Stimulated activated CD4-positive, alpha-beta T cell treated with anti-CD3 and anti-CD28 coated beads, Interleukin-1b, Interleukin-23, amount 100 ng/mL, for 4 hours (primary cell): ENCODE results near the gene AKT3.

Experiments used
- DNase-seq, 2 donors: peaks; one replicate each; pipeline ENCODE4 v3.0.0-alpha.2; 2020; ENCODE audit warnings: low read depth in 2 of 2

The AKT3 gene

DNA sequence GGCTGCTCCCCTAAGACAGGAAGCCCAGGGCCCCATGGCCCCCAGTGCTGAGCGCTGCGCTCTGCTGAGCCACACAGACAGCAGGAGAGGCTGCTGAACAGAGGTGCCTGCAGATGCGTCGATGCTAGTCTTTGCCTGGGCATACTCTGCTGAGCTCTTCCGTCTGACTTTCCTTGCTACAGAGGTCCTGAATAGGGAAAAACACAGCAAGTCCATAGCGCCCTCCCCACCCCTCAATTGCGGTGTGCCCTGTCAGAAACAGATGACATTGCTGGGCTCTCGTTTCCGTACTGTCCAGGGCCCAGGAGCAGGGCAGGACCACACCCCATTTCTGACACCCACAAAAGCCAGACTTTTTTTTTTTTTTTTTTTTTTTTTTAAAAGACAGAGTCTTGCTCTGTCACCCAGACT is 341.7 kb downstream of the AKT3 start:
- DNase-seq, result no peak

DNA sequence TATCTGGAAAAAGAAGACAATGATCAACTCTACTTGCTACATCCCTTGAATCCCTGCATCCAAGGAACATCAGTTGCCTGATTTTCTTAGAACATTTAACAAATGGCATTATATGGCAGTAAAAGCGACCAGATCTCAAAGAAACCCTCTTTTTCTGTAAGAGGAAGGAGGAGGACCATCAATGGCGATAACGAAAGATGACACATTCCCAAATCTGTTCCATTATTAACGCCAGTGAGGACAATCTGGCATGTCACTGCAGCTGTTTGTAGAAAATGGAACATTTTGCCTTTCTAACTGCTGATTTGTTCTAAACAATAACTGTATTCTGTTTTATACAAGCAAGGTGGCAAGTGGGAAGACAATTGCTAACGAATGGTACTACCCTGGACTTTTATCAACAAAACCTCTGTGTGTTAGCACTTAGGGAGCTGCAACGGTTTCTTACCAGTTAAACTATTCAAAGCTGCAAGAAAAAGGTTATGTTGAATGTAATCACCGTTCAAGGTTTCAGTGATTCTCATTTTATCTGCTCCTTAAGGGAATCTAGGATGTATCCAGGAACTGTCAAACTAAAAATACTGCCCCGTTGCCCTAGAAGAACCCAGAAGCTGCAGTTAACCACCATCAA is 342.3 kb downstream of the AKT3 start:
- DNase-seq, result no peak

DNA sequence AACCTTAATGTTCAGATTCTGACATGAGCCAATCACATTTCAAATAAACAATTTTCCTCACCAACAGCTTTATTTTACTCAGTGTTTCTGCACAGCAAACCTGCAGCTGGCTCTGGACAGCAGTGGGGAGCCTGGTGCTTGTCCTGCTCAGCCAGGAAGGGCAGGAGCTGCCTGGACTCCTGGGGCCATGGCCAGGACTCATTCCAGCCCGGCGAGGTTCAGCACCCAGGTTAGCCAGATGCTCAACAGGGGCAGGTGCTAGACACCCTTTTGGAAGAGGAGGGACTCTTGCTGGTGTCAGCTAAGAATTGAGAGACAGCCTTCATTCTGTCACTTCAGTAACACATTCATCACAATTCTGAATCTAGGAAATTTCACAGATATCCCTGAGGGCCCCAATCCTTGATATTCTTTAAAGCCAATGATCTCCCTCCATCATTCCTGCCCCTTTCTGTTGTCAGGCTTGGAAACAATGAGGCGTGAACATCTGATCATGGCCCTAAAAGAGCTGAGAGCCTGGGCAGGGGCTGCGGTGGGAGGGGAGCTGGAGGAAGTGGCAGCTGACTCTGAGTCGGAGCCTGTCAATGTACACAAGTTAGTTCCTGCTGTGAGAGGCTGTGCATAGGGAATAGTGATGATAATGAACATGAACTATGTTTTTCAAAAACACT is 342.9 kb downstream of the AKT3 start:
- no peak for DNase-seq

DNA sequence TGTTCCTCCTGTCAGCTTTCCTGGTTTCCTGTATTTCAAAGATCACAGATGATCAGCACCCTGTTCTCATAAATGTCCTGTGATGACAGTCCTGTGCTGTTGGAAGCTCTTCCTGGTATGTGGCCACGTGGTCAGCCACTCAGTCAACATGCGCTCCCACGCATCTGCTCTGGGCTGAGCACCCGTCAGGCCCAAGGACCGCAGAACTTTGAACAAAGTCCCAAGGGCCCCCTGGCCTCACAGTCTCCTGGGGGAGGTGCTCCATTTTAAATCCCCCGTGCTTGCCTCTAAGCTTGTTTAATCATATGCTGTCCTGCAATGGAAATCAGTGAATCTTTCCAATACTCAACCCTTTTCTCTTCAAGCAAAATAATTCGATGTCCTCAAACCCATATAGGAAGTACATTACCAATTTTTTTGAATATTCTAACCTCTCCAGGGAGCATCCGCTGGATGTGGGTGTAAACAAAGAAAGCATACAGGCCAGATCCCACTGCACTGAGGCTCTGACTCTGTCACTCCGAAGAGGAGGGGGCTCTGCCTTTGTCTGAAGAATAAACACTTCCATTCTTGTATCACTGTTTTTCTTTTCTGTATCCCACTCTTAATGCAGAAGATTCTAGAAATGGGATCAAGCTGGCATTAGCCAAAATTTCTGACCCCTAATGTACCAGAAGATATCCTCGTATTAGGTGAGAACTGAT is 343.9 kb downstream of the AKT3 start:
- DNase-seq, result no peak

DNA sequence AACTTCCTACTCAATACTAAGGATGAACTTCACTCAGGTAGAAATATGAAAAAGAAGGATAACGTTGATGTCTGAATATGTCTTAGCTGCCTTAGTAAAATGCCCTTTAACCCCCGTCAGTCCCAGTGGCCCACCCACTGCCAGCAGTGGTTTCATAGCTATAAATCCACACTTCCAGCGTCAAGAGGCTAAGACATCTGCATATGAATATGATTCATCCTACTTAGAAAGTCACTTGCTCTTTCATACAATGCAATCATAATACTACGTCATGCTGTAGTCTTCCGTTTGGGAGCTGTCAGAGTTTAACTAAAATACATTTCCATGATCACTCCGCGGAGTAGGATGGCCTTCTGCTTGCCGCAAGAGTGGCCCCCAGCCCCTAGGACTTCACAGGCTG is 346.9 kb downstream of the AKT3 start:
- no peak for DNase-seq

GRCh38 chr1:243501002-243501401 is 349.0 kb downstream of the AKT3 start:
- DNase-seq, result no peak

DNA sequence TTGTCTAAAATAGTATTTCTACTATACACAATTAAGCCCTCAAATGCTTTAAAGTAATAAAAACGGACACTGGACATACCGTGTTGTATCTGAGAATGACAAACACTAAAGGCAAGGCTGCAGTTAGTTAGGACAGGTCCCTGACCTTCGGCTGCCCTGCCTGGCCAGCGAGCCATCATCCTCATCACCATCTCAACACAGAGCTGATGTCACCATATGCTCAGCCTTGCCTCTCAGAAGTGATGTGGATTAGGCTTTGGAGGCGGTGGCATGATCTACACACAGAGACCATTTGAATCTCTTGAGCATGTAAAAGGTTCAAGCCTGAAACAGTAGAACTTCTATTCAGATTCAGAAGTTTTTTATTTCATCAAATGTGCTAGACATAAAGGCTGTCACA is 349.5 kb downstream of the AKT3 start:
- no peak for DNase-seq

DNA sequence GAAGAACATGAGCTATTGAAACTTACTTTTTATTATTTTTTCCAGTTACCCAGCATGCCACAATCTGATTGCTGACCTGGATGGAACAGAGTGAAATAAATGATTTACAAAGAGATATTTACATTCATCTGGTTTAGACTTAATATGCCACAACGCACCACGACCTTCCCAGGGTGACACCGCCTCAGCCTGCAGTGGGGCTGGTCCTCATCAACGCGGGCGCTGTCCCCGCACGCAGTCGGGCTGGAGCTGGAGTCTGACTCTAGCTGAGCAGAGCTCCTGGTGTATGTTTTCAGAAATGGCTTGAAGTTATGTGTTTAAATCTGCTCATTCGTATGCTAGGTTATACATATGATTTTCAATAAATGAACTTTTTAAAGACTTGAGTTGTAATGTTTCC is 350.3 kb downstream of the AKT3 start:
- no peak for DNase-seq

- DNase-seq, result no peak
Measured at GRCh38 chr1:243499248-243499647, 350.8 kb downstream of the AKT3 start.

- DNase-seq, result no peak
Measured at GRCh38 chr1:243497939-243498681, 351.9 kb downstream of the AKT3 start.

- DNase-seq, result no peak
Measured at GRCh38 chr1:243496806-243497205, 353.2 kb downstream of the AKT3 start.

DNA sequence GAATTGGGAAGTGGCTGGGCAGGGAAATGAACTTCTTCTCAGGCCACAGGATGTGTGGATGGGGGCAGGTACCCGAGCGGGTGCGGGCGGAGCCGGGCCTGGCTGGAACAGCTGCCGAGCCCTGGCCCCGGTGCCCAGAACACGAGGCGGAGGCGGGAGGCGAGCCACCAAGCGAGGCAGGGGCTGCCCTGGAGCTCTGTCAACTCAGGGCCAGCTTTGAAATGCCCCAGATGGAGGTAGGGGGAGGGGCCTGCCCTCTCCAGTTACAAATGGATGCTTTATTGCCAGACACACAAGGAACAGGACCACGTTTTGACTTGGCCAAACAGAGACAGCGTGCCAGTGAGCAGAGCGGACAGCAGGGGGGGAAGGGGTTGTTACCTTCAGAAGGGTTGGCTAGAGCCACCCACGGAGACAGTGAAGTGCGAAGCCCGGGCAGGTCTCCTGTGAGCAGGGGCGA is 353.8 kb downstream of the AKT3 start:
- DNase-seq, result no peak

DNA sequence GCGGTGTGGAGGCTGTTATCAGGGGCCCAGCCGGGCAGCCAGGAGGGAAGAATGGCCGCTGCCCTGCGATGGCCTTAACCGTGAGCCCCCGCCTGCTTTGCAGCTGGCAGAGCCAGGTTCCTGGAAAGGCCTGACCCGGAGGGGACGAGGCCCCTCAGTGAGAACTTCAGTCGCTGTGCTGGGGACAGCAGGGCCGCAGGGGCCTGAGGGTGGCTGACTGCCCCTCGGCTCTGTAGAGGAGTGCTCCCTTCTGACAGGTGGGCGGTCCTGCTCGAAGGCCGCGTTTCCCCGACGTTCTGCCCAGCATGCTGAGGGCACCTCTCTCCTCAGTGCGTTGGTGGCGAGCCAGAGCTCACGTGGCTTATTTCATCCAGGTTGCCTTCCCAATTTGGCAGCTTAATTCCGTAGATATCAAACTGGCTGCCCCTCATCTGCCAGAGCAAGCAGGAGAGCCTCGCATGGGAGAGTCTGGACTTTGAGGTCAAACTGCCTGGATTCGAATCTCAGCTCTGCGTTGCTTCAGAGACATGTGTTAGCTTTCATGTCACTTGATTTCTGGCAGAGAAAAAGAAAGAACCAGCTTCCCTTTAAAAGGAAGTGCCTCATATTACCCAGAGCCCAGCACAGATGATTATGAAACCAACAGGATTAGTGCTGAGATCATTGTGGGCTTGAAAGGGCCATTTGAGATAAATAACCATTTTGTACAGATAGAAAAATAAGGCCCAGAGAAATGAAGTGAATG is 354.4 kb downstream of the AKT3 start:
- no peak for DNase-seq

- DNase-seq, result no peak
Measured at GRCh38 chr1:243494741-243495431, 355.2 kb downstream of the AKT3 start.

DNA sequence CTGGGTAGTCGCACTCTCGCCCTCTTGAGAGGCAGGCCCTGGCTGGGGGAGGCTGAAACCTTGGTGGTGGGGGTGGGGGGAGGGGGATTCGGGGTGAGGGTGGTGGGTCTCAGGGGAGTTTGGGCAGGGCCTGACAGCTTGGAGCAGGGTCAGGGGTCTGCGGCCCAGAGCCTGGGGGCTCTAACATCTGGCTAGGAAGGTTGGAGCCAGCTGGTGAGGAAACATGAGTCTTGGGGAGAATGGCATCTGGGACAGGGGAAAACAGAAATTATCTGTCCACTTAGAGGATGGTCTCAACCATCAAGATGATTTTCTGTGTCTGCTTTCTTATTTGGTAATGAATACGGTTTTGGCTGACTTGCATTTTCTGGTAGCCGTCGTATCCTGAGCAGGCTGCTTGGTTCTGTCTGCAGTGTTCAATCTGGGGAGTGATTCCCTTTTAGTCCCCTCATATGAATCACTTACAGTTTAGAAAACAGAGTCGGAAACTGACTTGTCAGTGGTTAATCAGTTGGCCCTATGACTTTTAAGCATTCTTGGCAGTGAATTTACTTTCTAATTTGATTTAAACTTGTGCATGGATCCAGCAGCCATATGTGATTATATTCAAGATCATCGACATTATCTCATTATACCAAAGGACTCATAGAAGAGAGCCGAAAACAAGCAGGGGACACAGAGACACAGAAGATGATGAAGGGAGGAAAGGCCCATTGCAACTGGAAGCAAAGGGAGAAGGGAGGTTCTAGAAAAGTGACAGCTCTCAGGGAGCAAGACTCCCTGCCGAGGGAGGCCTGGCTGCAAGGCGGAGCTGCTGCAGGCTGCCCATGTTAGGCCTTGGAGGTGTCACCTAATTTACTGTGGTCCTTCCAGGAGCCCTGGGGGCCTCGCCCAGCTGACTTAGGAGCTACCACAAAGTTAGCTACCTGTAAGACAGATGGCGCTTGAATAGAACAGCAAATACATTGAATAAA is 356.6 kb downstream of the AKT3 start:
- no peak for DNase-seq

GRCh38 chr1:243490748-243491686 is 359.0 kb downstream of the AKT3 start:
- DNase-seq, result no peak

- no peak for DNase-seq
Measured at GRCh38 chr1:243489681-243490546, 360.1 kb downstream of the AKT3 start.

GRCh38 chr1:243489158-243489527 is 360.9 kb downstream of the AKT3 start:
- DNase-seq, result no peak
